ENCODE measurements around the gene CSMD2. TPM values are rescaled to one million over a fixed set of nuclear protein-coding genes. Genes with fewer than 3 reads are reported as not detected.
"Not testable (repeated sequence)": the region's sequence is repeated elsewhere in the genome, so short reads cannot be mapped to it uniquely, and the experiment has no call there.

The CSMD2 gene
- total RNA-seq, 1 donor from 2014 or later: 0.55 TPM

DNA sequence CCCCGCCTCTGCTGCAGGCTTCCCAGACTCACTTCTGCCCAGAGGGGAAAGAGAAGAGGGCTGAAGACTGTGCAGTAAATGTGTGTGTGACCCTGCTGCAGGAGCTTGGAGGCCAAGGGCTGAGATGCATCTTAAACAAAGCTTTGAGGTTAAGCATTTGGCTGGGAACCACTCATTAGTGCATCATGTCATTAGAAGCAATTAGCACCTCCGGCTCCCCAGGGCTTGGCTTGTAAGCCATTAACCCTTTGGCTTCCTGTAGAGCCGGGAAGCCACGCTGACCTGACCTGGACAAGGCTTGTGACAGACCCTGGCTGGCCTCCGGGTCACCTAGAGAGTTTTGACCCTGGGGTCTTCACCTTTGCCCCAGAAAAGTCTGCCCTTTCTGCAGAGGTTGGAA lies 77.0 kb downstream of the CSMD2 start:
- H3K36me3 Mint-ChIP-seq (ENCODE audit: low read depth): no peaks in the 10 kb centered on the region
- no peaks in the 10 kb centered on the region for H3K27me3 Mint-ChIP-seq (ENCODE audit: low read depth)
- H3K9me3 Mint-ChIP-seq (ENCODE audit: low read depth): peaks cover 45% of the 10 kb centered on the region
- H3K4me1 Mint-ChIP-seq (ENCODE audit: low read depth): no peaks in the 10 kb centered on the region
- TF ChIP-seq, protein P1, sequence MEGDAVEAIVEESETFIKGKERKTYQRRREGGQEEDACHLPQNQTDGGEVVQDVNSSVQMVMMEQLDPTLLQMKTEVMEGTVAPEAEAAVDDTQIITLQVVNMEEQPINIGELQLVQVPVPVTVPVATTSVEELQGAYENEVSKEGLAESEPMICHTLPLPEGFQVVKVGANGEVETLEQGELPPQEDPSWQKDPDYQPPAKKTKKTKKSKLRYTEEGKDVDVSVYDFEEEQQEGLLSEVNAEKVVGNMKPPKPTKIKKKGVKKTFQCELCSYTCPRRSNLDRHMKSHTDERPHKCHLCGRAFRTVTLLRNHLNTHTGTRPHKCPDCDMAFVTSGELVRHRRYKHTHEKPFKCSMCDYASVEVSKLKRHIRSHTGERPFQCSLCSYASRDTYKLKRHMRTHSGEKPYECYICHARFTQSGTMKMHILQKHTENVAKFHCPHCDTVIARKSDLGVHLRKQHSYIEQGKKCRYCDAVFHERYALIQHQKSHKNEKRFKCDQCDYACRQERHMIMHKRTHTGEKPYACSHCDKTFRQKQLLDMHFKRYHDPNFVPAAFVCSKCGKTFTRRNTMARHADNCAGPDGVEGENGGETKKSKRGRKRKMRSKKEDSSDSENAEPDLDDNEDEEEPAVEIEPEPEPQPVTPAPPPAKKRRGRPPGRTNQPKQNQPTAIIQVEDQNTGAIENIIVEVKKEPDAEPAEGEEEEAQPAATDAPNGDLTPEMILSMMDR (IDR thresholded peaks at IDR 0.05): no peak
- DNase-seq (ENCODE audit: low spot score): no peak
- H3K4me3 Mint-ChIP-seq (ENCODE audit: unreplicated experiment): no peak overlapping the region
- no peak overlapping the region for H3K27ac Mint-ChIP-seq (ENCODE audit: unreplicated experiment)

DNA sequence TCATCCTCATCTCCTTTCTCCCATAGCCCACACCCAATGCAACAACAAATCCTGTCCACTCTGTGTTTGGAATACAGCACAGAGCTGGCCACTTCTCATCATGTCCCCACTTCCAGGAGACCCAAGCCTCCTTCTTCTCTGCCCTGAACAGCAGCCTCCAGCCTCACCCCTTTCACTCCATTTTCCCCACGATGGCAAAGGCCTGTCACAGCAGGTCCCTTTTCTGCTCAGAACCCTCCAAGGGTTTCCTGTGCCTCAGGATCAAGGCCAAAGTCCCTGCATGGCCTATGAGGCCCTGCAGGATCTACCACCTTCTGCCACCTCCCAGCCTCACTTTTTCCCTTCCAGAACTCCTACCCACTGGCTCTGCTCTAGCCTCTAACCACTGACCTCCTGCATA lies 78.5 kb downstream of the CSMD2 start:
- Mint-ChIP-seq H3K36me3 (ENCODE audit: low read depth) (no peaks in the 10 kb centered on the region), H3K4me1 (ENCODE audit: low read depth) (no peaks in the 10 kb centered on the region), H3K4me3 (ENCODE audit: unreplicated experiment) (no peak overlapping the region), H3K27ac (ENCODE audit: unreplicated experiment) (no peak overlapping the region), H3K9me3 (ENCODE audit: low read depth) (peaks cover 41% of the 10 kb centered on the region), H3K27me3 (ENCODE audit: low read depth) (no peaks in the 10 kb centered on the region)
- TF ChIP-seq, protein P1 (IDR thresholded peaks at IDR 0.05): no peak
- no peak for DNase-seq (ENCODE audit: low spot score)

DNA sequence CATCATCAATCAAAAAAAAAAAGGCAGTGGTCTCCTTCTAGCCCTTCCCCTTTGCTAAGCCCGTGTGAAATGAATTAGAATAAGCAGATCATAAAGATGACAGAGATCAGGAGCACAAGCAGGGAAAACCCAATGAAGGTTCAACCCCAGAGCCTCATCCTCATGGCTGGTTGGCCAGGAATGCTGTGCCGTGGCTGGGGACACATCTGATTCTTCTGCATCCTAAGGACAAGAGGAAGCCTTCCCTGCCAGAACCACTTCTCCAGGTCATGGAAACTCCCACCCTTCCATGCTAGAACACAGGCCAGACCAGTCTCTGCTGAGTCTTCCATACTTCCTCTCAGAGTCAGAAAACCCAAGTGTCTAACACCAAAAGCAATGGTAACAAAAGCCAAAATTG lies 81.1 kb downstream of the CSMD2 start:
- TF ChIP-seq, protein P1 (IDR thresholded peaks at IDR 0.05): no peak
- Mint-ChIP-seq H3K9me3 (ENCODE audit: low read depth) (peaks cover 36% of the 10 kb centered on the region), H3K36me3 (ENCODE audit: low read depth) (no peaks in the 10 kb centered on the region)

DNA sequence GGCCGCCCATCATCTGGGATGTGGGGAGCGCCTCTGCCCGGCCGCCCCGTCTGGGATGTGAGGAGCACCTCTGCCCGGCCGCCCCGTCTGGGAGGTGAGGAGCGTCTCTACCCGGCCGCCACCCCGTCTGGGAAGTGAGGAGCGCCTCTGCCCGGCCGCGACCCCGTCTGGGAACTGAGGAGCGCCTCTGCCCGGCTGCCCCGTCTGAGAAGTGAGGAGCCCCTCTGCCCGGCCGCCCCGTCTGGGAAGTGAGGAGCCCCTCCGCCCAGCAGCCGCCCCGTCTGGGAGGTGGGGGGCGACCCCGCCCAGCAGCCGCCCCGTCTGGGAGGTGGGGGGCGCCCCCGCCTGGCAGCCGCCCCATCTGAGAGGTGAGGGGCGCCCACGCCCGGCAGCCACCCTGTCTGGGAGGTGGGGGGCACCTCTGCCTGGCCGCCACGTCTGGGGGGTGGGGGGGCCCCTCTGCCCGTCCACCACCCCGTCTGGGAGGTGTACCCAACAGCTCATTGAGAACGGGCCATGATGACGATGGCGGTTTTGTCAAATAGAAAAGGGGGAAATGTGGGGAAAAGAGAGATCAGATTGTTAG lies 82.9 kb downstream of the CSMD2 start:
- not testable (repeated sequence) for H3K27ac Mint-ChIP-seq (ENCODE audit: unreplicated experiment); H3K27me3 Mint-ChIP-seq (ENCODE audit: low read depth); H3K4me3 Mint-ChIP-seq (ENCODE audit: unreplicated experiment); H3K4me1 Mint-ChIP-seq (ENCODE audit: low read depth); H3K36me3 Mint-ChIP-seq (ENCODE audit: low read depth); DNase-seq (ENCODE audit: low spot score)
- H3K9me3 Mint-ChIP-seq (ENCODE audit: low read depth): peaks cover 32% of the 10 kb centered on the region

More for the DNA sequence above, 81.1 kb downstream of the CSMD2 start:
- Mint-ChIP-seq H3K4me3 (ENCODE audit: unreplicated experiment) (no peak overlapping the region), H3K4me1 (ENCODE audit: low read depth) (no peaks in the 10 kb centered on the region), H3K27me3 (ENCODE audit: low read depth) (no peaks in the 10 kb centered on the region), H3K27ac (ENCODE audit: unreplicated experiment) (no peak overlapping the region)
- no peak for DNase-seq (ENCODE audit: low spot score)

DNA sequence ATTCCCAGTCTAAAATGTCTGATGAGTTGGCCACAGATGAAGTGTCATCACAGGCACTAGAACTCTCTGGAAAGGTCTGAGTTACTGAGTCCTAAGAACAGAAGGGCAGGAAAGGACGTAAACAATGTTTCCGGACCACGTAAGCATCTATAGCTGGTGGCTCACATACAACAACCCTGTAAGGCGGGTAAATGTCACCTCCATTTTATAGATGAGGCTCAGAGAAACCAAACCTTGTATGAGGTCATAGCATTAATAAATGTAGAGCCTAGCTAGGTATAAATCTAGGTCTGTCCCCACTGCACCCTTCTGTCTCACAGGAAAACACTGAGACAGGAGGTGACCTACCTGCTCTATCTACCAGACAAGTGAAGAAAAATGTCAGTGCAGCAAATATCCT lies 86.6 kb downstream of the CSMD2 start:
- H3K27me3 Mint-ChIP-seq (ENCODE audit: low read depth): no peaks in the 10 kb centered on the region
- no peaks in the 10 kb centered on the region for H3K36me3 Mint-ChIP-seq (ENCODE audit: low read depth)
- DNase-seq (ENCODE audit: low spot score): no peak
- H3K4me1 Mint-ChIP-seq (ENCODE audit: low read depth): no peaks in the 10 kb centered on the region
- peaks cover 23% of the 10 kb centered on the region for H3K9me3 Mint-ChIP-seq (ENCODE audit: low read depth)
- no peak overlapping the region for H3K4me3 Mint-ChIP-seq (ENCODE audit: unreplicated experiment)
- H3K27ac Mint-ChIP-seq (ENCODE audit: unreplicated experiment): no peak overlapping the region
- TF ChIP-seq, protein P1 (IDR thresholded peaks at IDR 0.05): no peak

DNA sequence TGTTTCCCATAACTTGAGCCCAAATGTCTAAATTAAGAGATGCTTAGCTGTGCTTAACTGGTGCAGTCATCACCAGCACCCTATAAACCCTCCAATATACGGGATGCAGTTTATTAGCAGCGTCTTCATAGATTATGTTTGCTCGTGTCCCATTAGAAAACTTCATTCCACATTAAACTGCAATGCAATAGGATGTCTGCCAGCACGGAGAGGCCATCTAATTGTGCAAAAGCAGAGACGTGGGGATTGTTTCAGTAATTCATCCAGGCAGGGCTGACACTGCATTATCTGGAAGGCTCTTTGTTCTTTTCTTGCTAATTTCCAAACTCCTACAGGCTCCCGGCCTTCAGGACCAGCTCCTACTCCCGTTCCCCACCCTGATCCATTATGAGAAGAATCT lies 89.5 kb downstream of the CSMD2 start:
- DNase-seq (ENCODE audit: low spot score): no peak

More for the DNA sequence above, 89.5 kb downstream of the CSMD2 start:
- no peaks in the 10 kb centered on the region for H3K4me1 Mint-ChIP-seq (ENCODE audit: low read depth)
- H3K4me3 Mint-ChIP-seq (ENCODE audit: unreplicated experiment): no peak overlapping the region
- H3K36me3 Mint-ChIP-seq (ENCODE audit: low read depth): no peaks in the 10 kb centered on the region
- H3K27me3 Mint-ChIP-seq (ENCODE audit: low read depth): no peaks in the 10 kb centered on the region
- peaks cover 19% of the 10 kb centered on the region for H3K9me3 Mint-ChIP-seq (ENCODE audit: low read depth)
- no peak overlapping the region for H3K27ac Mint-ChIP-seq (ENCODE audit: unreplicated experiment)
- TF ChIP-seq, protein P1 (IDR thresholded peaks at IDR 0.05): no peak
